Lung (tissue), 12 donors: ENCODE measurements around the gene CETP. TPM values are rescaled to one million over a fixed set of nuclear protein-coding genes. Genes with fewer than 3 reads are reported as not detected.

Experiments
- ATAC-seq: fragments of 200-7000 bp; cut with Tn5 transposase; one replicate; pipeline ENCODE4 v1.9.1; 2020; ENCODE audit warnings: moderate number of reproducible peaks; ENCODE audit not compliant: insufficient read depth, low FRiP score
- DNase-seq, 3 donors: peaks; one replicate each; pipeline ENCODE4 v3.0.0-alpha.2; 2013 to 2017
- H3K27ac ChIP-seq, 2 donors: one replicate each; pipeline ENCODE4 v1.5.1; 2013; ENCODE audit warnings: mild to moderate bottlenecking in 2 of 2, moderate library complexity in 2 of 2, control low read depth in 1 of 2, inconsistent platforms in 1 of 2, low read depth in 1 of 2, low read length in 1 of 2
- H3K27me3 ChIP-seq, 3 donors: one replicate each; pipeline ENCODE4 v1.5.1; 2013; ENCODE audit warnings: low read length in 2 of 3; ENCODE audit not compliant: control insufficient read depth in 3 of 3, insufficient read depth in 3 of 3
- H3K36me3 ChIP-seq, 4 donors: one replicate each; pipeline ENCODE4 v1.5.1; 2013; ENCODE audit warnings: low read length in 4 of 4, mild to moderate bottlenecking in 1 of 4, moderate library complexity in 1 of 4; ENCODE audit not compliant: control insufficient read depth in 4 of 4, insufficient read depth in 4 of 4
- H3K4me1 ChIP-seq, 5 donors: one replicate each; pipeline ENCODE4 v1.5.1; 2013; ENCODE audit warnings: low read length in 5 of 5, mild to moderate bottlenecking in 2 of 5, moderate library complexity in 1 of 5; ENCODE audit not compliant: control insufficient read depth in 5 of 5, insufficient read depth in 5 of 5
- H3K4me3 ChIP-seq: one replicate; pipeline ENCODE4 v1.5.1; 2013; ENCODE audit warnings: mild to moderate bottlenecking, control low read depth, moderate library complexity
- H3K9ac ChIP-seq, 2 donors: one replicate each; pipeline ENCODE4 v1.5.1; 2013; ENCODE audit warnings: low read length in 2 of 2, control low read depth in 1 of 2; ENCODE audit not compliant: insufficient read depth in 1 of 2
- H3K9me3 ChIP-seq, 4 donors: one replicate each; pipeline ENCODE4 v1.5.1; 2013; ENCODE audit warnings: low read length in 3 of 4, mild to moderate bottlenecking in 1 of 4, moderate library complexity in 1 of 4; ENCODE audit not compliant: control insufficient read depth in 4 of 4, insufficient read depth in 3 of 4
- CTCF ChIP-seq: IDR thresholded peaks from 2 replicates; pipeline ENCODE4 v1.5.1; 2012; ENCODE audit warnings: mild to moderate bottlenecking; ENCODE audit errors: control extremely low read depth, extremely low read depth
- WGBS, 2 donors: extraction: QIAGEN DNeasy Blood & Tissue Kit; methylation state at CpG; one replicate each; pipeline ENCODE4 v1.1.7; 2013; 5-methylcytosine and 5-hydroxymethylcytosine counted together
- polyA plus RNA-seq, 2 donors: library from polyadenylated mRNA; stranded (reverse); fragments of 200-250 nt; gene quantifications; one replicate each; pipeline ENCODE4 v1.2.1, GENCODE V29; 2013
- total RNA-seq, 2 donors: library from RNA; depleted of rRNA in 1 of 2; stranded (reverse); fragments of >200 nt in 1 of 2; gene quantifications; one replicate each; pipeline ENCODE4 v1.2.1, GENCODE V29; 2014 to 2021
- donor health status: control.
- donor health status: control.
- donor health status: Bipolar disorder and iron deficiency.
- donor health status: healthy.
- donor health status: DM: yes; HTN: yes; CAD: no.

Gene CETP
- total and polyA plus RNA-seq, 4 donors: 0.71 to 8.4 (median 0.83) TPM

- no peaks in the 10 kb centered on the region for H3K27me3 ChIP-seq
- no peak overlapping the region for H3K4me3 ChIP-seq
- no peaks in the 10 kb centered on the region for H3K9me3 ChIP-seq
- peaks cover 0 to 5% (median under 1%) of the 10 kb centered on the region in 4 donors for H3K36me3 ChIP-seq
- DNase-seq (peak in 1 of 3 donors; percentile 45), ATAC-seq (peak; percentile 29)
- no peak for TF ChIP-seq CTCF
- H3K4me1 ChIP-seq: no peaks in the 10 kb centered on the region
- H3K27ac ChIP-seq: no peak overlapping the region
- no peak overlapping the region for H3K9ac ChIP-seq
- 58 to 60% methylated on average over 15 of the region's 15 CpGs for WGBS, 2 donors
Measured at GRCh38 chr16:56950881-56951771, 10.6 kb upstream of the CETP start.

GRCh38 chr16:56953006-56953405 lies 8.7 kb upstream of the CETP start:
- 90% methylated on average over 6 of the region's 6 CpGs for WGBS, 2 donors
- TF ChIP-seq CTCF: no peak

GRCh38 chr16:56956076-56956475 lies 5.7 kb upstream of the CETP start:
- Histone ChIP-seq H3K27ac (no peak overlapping the region), H3K4me3 (no peak overlapping the region), H3K4me1 (peaks cover 0 to 6% (median 1%) of the 10 kb centered on the region in 5 donors), H3K36me3 (peaks cover 0 to 2% (median 0%) of the 10 kb centered on the region in 4 donors), H3K27me3 (no peaks in the 10 kb centered on the region), H3K9ac (no peak overlapping the region), H3K9me3 (no peaks in the 10 kb centered on the region)
- 89 to 92% methylated on average over 4 of the region's 4 CpGs for WGBS, 2 donors
- no peak for DNase-seq
- no peak for ATAC-seq
- TF ChIP-seq CTCF: no peak

More at GRCh38 chr16:56953006-56953405, 8.7 kb upstream of the CETP start:
- Histone ChIP-seq H3K4me1 (no peaks in the 10 kb centered on the region), H3K27me3 (no peaks in the 10 kb centered on the region), H3K9ac (no peak overlapping the region), H3K27ac (no peak overlapping the region), H3K36me3 (peaks cover 0 to 2% (median 0%) of the 10 kb centered on the region in 4 donors), H3K9me3 (no peaks in the 10 kb centered on the region), H3K4me3 (no peak overlapping the region)
- no peak for ATAC-seq
- no peak for DNase-seq
